H54 (cell line): ENCODE data around the gene LRRC8E.

Experiments used
- DNase-seq: peaks from one replicate; pipeline ENCODE4 v3.0.0; 2011; ENCODE audit warnings: low spot score, mixed read lengths; ENCODE audit not compliant: insufficient read length
- FAIRE-seq: peaks from 3 replicates; lab custom pipeline; 2011; peaks lifted over from hg19 to GRCh38; lab: Jason Lieb, UNC
- POLR2A ChIP-seq: IDR thresholded peaks from 2 replicates; pipeline ENCODE4 v1.6.1; 2011; ENCODE audit warnings: low read depth, mild to moderate bottlenecking, low read length

LRRC8E gene

GRCh38 chr19:7859831-7860713 lies 28.2 kb upstream of the LRRC8E start:
- FAIRE-seq (no peak), DNase-seq (no peak)
- no peak for TF ChIP-seq POLR2A

- FAIRE-seq = no peak
- DNase-seq = no peak
- TF ChIP-seq POLR2A = no peak
Observed at GRCh38 chr19:7860714-7861618, 27.3 kb upstream of the LRRC8E start.

- FAIRE-seq (no peak), DNase-seq (no peak)
- no peak for TF ChIP-seq POLR2A
Observed at GRCh38 chr19:7861619-7862412, 26.5 kb upstream of the LRRC8E start.

- no peak for DNase-seq
- TF ChIP-seq POLR2A = no peak
Observed at GRCh38 chr19:7862413-7862951, 25.8 kb upstream of the LRRC8E start.

GRCh38 chr19:7863157-7863970 lies 24.9 kb upstream of the LRRC8E start:
- DNase-seq (no peak), FAIRE-seq (no peak)
- no peak for TF ChIP-seq POLR2A

More at GRCh38 chr19:7862413-7862951, 25.8 kb upstream of the LRRC8E start:
- FAIRE-seq = no peak

GRCh38 chr19:7863971-7864689 lies 24.2 kb upstream of the LRRC8E start:
- no peak for DNase-seq
- TF ChIP-seq POLR2A = no peak
- no peak for FAIRE-seq

GRCh38 chr19:7864690-7865074 lies 23.6 kb upstream of the LRRC8E start:
- DNase-seq (no peak), FAIRE-seq (no peak)
- TF ChIP-seq POLR2A = no peak

- FAIRE-seq = no peak
- TF ChIP-seq POLR2A = no peak
- no peak for DNase-seq
Observed at GRCh38 chr19:7865262-7865911, 22.9 kb upstream of the LRRC8E start.

- TF ChIP-seq POLR2A = no peak
- FAIRE-seq = no peak
- no peak for DNase-seq
Observed at GRCh38 chr19:7866399-7867091, 21.8 kb upstream of the LRRC8E start.

GRCh38 chr19:7867092-7867844 lies 21.0 kb upstream of the LRRC8E start:
- DNase-seq = no peak
- no peak for FAIRE-seq
- no peak for TF ChIP-seq POLR2A
